DMS 273 (cell line): Measurements from ENCODE around the gene AGXT2.
A peak's percentile ranks its signal among the peaks of the same experiment; 100 is the strongest.

Experiments
- DNase-seq: peaks from one replicate; lab custom pipeline; 2025; ENCODE audit not compliant: unreplicated experiment; lab: John Stamatoyannopoulos, UW

Gene AGXT2

DNA sequence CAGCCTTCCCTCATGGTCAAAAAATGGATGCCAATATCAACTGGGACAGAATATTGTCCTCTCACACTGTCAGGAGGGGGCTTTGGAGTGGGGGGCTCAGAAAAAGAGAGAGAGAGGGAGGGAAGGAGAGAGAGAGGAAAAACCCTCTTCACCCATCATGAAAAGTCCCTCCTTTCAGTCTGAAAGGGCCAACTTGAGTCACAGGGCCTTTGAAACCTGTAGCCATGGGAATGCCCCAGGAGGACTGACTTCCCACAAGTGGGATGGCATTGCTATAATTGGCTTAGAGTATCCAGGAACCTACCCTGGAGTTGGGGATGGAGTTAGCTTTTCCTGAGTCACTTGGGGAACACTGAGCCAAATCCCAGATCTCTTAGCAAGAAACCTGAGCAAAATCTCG lies 77.2 kb downstream of the AGXT2 start:
- no peak for DNase-seq

DNA sequence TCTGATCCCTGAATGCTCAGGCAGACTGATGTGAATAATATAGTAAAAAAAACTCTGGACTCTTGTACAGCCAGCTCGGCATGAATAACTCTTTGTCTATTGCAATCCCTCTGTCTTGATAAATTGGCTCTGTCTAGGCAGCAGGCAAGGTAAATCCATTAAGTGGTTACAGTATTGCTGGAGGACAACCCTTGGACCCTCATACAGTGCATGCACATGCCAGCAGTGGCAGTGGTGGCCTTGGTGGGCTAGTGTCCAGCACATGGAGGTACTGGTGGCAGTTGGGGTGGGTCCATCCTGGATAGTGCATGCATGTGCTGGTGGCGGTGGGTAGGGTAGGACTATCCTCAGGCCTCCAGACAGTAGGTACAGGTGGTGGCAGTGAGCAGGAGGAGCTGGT lies 79.5 kb downstream of the AGXT2 start:
- no peak for DNase-seq

DNA sequence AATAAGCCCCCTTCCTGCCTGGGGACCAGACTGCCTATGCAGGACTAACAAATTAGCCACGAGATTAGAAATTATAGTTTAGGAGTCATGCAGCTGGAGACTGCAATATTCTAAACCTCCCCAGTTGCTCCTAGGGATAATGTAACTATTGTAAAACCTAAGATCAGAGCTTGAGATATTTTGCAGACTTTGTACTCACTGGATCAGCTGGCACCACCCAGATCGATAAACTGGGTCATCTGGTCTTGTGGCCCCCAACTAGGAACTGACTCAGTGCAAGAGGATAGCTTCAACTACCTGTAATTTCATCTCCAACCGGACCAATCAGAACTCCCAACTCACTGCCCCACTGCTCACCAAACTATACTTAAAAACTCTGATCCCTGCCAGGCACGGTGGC lies 80.2 kb downstream of the AGXT2 start:
- DNase-seq, result no peak

DNA sequence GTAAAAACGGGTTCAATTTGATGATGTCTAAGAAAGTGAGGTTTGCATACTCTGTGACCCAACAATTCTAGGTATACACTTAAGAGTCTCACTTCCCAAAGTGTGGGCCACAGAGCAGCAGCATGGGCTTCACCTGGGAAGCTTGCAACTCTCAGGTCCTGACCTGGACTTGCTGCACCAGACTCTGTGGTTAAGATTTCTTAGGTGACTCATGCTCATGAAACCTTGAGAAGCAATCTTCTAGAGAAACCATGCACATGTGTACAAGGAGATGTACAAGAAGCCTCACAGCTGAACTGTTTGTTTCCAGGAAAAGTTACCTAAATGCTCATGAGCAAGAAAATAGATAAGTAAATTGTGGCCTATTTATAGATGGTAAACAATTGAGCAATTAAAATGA lies 88.4 kb downstream of the AGXT2 start:
- no peak for DNase-seq

DNA sequence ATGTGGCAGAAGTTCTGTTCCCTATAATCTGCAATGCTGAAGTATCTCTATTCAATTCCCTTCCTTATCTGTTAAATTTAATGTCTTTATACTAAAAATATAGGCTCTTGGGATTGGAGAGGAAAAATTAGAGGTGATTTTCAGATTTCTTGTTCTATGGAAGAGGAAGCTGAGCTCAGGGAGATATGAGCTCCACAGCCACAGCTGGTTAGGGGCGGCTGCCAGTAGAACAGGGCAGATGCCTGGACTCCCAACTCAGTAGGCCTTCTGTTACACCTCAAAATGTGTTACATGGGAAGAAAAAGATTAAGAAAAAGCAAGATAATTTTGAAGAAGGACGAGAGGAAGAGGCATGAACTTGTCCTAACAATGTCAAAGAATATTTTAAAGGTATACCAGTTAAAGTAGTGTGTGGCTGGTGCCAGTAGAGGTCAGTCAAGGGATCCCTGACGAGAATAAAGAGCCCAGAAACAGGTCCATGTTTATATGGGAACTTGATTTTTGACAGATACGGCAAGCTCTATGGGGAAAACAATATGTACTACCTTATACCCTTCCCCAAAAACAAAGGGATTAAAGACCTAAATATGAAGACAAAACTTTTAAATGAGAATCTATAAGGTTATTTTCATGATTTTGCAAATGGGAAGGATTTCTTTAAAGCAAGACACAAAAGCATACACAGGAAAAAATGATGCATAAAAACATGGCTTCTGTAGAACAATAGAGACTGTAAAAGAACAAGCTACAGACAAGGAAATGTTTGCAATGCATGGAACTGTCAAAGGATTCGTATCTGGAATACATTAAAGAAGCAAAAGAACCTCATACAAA lies 89.7 kb downstream of the AGXT2 start:
- DNase-seq, result peak; percentile 60

DNA sequence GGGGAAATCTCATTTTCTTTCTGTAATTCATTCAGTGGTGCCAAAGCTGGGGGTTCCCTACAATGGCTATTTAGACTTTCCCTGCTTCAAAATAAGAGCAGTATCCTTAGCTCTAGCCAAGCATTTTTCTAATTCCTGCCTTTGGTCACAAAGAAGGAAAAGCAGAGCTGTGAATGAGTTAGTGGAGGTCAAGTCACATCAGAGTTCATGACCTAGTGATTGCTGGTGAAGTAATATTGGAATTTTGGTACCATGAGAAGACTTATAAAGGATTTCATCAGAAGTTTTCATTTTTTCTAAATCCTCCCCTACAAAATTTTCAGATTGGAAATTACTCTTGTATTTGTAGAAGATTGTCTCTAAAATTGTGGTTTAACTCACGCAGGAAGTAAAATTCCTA lies 90.4 kb downstream of the AGXT2 start:
- no peak for DNase-seq
